Fibroblast of skin of right biceps (primary cell): ENCODE data around the gene COMMD8.
"Not testable (repeated sequence)": the region's sequence is repeated elsewhere in the genome, so short reads cannot be mapped to it uniquely, and the experiment has no call there.

Experiments used
- DNase-seq: peaks from one replicate; pipeline ENCODE4 v3.0.0-alpha.2; 2013

Gene COMMD8

DNA sequence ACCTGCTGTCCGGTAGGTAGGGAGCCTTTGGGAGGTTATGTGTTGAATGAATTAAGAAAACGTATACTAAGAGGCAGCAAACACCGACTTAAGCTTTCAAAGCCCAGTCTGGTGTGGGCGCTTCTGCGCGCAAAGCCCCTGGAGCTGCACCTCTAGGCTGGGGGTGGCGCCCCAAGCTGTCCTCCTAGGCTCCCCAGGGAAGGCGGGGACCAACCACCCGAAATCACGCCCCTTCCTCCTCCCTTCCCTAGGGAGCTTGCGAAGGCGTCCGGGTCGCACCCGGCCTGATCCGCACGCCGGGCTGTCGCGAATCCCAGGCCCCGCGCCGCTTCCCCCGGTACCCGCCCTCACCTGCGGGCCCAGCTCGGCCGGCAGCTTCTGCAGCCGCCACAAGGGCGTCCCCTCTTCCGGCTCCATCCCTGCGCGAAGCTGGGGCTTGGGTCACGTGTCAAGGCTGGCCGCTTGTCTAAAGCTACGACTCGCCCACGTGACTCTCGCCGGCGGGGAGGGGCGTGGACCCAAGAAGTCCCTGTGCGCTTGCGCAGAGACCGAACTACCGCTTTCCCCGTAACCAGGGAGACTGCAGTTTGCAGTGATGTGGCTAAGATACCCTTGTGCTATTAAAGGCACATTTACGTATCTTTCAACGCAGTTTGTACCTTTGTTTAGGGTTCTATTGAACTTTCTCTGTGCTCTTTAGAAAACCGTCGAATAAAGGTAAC is at the start of gene COMMD8:
Gene COMMD8, minus strand, starts transcription at position 468 of the 722 bp plus-strand sequence. Its CDS starts 51 bp downstream, at position 417.
- DNase-seq, result peak; percentile 95

DNA sequence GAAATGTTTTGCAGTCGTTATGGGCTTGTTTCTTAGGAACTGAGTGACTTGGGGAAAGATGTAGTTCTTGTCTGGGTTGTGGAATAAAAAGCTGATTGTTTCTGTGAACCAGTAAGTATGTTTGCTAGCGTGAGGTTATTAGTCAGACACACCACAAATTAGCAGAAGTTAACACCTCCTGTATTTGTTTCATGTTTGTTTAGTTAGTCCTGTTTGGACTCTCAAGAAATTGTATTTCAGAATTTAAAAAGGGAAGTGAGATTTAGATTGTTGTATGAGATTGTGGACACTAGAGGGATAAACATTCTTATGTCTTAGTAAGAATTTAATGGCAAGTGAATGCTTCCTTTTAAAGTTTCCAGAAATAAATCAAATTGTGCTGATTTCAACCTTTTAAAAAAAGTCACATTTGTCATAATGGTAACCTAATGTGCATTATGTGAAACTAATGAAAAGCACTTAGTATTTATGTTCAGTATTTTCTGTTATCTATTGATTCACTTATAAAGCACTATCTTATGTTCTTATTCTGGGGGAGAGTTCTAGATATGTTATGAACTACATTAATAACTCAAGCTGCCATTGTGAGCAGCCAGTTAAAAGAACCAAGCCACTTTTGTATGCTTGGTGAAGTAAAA is 47.1 kb upstream of the COMMD8 start:
- no peak for DNase-seq

DNA sequence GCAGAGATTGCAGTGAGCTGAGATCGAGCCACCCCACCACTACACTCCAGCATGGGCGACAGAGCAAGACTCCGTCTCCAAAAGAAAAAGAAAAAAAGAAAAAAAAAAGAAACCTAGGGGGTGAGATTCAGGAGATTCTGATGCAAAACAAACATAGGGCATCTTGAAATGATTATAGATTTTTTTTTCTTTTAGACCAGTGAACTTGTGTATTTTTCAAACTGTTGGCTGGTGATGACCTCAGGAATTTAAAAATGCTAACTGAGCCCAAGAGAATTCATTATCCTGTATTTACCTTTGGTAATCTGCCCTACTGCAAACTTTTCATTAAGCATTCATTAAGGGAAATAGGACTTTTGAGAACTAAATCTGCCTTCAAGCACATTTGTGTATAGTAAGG is 42.2 kb upstream of the COMMD8 start:
- DNase-seq, result peak; percentile 50

DNA sequence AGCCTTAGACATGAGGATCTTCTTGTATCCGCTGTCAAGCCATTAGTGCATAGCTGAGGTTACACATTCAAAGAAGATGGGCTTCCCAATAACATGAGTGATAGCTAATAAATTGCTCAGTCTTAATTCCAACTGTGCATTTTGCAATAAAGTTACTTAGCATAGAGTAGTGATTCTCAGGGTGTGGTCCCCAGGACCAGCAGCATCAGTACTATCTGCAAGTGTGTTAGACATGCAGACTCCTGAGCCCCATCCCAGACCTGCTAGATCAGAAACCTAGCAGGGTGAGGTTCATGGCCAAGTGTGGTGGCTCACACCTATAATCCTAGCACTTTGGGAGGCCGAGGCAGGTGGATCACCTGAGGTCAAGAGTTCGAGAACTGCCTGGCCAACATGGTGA is 41.6 kb upstream of the COMMD8 start:
- no peak for DNase-seq

DNA sequence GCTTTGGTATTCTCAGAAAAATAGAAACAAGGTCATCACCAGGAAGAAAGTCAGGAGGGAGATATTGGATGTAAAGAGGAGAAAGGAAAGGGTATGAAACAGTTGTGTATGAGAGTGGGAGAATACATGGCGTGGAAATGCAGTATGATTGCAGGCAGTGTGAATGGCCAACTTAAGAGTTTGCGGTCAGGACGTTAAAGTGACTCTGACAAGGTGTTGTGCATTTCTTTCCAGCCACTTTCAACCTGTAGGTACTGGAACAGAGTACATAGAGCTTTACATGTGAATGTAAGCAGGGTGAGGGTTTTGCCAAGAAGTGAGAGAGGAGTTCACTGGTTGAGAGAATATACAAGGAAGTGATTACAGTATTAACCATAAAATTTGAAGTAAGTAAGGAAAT is 37.3 kb upstream of the COMMD8 start:
- no peak for DNase-seq

DNA sequence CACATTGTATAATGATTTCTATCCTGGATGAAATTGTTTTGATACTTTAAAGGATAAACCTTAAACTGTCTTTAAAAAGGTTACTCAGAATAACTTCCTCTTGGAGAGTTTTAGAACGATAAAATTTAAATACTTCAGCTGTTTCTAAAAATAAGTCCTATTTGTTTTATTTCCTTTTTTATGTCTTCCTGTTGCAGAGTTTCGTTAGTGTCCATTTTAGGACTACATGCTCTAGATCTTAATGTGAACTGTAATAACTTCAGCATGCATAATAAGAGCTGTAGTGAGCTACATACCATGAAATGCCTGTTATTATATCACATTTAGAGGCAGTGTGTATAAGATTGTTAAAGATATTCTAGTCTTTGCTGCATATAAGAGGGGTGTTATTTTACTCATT is 36.2 kb upstream of the COMMD8 start:
- no peak for DNase-seq

DNA sequence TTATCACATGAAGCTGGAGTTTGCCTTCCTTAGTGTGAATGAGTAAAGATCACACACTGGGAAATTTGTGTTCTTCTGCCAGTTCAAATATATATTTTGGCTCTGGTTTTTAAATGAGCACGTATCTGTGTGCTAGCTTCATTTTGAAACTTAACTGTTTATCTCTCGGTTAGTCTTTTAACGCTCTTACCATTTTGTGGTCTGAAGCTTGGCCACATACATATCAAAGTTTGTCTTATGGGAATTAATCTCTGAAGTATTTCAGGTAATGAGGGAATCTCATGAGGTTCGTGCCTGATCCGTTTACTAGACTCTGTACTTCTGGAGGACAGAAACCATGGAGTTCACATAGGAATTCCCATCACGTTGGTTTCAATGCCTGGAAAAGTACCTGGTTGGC is 35.4 kb upstream of the COMMD8 start:
- DNase-seq, result no peak

DNA sequence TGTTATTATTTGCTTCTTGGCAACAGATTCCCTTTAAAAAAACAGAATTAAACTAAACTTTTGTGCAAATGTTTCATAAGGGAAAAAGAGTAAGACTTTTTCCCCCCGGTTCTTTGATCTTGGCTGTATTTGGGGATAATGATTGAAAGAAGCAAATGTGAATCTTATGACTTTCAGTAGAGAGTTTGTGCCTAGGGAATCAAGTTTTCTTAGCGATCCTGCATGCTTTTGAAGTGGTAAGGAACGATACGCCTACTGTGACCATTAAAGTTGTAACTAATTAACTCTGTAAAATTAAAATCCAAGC is 30.6 kb upstream of the COMMD8 start:
- no peak for DNase-seq

DNA sequence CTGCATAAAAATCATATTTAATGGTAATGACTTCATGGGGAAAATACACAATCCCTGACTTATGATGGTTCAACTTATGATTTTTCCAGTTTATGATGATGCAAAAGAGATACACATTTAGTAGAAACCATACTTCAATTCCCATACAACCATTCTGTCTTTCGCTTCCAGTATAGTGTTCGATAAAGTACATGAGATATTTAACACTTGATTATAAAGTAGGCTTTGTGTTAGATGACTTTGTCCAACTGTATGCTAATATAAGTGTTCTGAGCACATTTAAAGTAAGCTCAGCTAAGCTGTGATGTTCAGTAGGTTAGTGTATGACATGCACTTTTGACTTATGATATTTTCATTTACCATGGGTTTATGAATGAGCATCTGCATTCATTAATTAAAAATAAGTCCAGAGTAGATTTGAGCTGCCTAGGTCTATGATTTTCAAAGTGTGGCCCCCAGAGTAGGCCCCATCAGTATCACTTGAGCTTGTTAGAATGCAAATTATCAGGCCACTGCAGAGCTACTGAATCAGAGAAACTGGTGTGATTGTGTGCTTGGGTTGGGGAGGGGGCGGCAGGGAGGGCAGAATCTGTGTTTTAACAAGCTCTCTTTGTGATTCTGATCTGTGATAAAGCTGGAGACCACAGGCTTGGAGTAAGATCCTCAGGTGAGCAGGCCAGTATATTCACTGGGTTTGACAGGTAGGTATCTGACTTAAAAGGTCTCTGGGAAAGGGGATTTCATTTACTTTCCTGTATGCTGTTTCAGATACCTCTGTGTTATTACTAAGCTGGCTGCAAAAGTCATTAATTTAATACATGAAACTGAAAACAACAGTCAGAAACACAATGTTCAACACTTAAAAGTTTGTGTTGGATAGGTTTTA is 30.0 kb upstream of the COMMD8 start:
- no peak for DNase-seq

DNA sequence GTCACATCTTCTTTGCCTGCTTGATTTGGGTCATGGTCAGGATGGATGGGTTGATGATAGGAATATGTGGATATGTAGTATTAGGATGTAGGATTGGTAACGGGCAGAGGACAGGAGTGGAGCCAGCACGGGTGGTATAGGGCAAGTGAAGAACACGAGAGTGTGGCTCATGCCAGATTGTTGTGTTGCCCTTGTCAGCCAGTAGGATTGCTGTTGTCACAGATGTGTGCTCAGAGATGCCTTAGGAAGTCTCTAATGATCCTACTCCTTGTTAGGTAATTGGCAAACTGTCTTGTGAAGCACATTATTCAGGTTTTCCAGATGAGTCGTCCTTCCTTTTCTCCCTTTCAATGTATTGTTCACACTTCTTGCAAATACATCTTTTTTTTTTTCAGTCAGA is 27.0 kb upstream of the COMMD8 start:
- peak; percentile 54 for DNase-seq

DNA sequence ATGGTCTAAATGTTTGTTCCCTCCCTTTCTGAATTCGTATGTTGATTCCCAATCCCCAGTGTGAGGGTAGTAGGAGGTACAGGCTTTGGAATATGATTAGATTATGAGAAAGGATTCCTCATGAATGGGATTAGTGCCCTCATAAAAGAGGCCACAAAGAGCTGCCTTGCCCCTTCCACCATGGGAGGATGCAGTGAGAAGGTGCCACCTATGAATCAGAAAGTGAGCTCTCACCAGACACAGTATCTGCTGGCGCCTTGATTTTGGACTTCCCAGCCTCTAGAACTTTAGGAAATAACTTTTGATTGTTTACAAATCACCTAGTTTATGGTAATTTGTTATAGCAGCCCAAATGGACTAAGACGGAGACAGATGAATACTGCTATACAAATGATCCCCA is 25.2 kb upstream of the COMMD8 start:
- no peak for DNase-seq

DNA sequence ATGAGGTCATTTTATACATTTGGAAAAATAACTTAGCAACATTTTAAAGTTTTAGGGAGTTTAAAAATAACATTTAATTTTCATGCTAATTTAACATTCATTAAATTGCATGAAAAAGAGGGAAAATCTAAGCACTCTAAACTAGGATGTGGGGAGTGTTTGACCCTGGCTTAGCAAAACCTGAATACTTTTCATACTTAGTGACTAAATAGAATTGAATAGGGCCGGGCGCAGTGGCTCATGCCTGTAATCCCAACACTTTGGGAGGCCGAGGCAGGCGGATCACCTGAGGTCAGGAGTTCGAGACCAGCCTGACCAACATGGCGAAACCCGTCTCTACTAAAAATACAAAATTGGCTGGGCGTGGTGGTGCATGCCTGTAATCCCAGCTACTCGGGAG is 23.2 kb upstream of the COMMD8 start:
- not testable (repeated sequence) for DNase-seq

DNA sequence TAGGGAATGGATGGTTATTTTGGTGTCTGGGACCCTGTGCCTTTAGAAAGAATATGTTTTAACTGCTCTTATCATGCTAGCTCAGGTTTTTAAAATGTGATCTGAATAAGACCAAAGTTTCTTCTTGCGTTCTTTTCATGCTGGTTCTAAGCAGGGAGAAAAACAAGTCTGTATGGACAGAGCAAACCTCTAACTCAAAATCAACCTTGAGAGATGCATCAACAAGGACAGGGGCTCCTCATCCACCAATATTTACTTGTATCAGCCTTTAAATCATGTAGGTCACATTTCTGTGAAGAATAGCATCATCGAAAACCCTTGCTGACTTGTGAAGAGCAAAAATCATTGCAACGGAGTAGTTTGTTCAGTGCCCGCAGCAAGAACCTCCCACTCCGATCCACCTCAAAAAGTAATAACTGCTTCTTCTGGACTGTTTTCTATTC is 22.8 kb upstream of the COMMD8 start:
- no peak for DNase-seq

DNA sequence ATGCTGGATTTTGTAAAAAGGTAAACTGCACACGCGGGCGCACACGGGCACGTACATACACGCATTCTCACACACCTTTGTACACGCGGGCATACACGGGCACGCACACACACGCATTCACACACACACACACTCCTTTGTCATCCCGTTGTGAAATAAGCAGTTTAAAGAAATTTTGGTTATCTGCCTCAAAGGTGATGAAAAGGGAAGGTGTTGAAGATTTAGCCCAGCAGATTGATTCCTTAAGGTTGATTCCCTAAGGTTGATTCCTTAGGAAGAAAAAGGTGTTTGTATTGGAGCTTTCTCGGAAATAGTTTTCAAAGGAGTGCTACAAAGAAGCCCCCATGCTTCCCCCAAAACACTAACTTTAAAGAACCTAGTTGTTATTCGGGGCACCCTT is 22.3 kb upstream of the COMMD8 start:
- no peak for DNase-seq

DNA sequence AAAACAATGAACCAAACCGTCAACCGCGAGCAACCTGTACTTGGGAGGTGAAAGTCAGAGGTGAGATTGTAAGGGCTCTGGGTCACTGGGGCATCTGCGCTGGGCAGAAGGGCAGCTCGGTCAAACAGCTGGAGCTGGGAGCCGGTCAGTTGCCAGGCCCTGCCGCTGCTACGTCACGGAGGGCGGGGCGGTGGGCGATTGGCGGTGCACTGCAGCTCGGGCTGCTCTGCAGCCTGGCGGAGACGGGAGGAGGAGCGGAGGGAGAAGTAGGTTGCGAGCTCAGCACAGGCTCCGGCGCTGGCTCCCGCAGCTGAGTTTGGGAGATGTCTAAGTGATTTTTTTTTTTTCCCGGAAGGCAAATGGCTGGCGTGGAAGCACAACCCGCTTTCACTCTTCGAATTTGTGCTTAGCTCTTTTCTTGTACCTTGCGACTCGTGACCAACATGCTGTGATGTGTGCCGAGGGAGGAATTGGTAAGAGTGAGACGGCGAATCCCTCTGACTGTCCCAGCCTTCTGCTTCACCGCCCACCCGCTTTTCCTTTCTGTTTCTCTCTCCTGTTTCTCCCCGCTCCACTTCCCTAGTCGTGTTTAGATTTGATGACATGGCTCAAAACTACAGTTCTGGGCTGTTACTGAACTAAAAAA is 21.7 kb upstream of the COMMD8 start, which contains the start of gene ATP10D:
Gene ATP10D, plus strand, starts transcription at position 229 of the 646 bp plus-strand sequence. CDS start 27,266 bp downstream, outside the sequence.
- DNase-seq, result peak; percentile 93

DNA sequence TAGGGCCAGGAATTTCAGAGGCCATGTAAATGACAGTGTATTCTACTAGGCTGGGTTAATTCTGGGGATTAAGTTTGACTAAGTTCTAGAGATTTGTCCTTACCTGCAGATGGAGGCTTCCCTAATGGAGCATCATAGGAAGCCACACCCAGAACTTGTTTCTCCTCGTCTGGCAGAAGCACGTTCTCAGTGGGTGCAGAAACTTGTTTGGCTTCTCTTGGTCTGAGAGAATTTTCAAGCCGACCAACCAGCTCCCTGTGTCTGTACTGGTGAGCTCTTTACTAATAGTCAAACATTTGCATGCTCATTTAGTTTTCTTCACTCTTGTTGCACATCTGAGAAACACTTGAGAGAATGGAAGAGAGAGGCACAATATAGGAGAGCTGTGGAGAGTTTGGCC is 20.7 kb upstream of the COMMD8 start:
- DNase-seq, result no peak

DNA sequence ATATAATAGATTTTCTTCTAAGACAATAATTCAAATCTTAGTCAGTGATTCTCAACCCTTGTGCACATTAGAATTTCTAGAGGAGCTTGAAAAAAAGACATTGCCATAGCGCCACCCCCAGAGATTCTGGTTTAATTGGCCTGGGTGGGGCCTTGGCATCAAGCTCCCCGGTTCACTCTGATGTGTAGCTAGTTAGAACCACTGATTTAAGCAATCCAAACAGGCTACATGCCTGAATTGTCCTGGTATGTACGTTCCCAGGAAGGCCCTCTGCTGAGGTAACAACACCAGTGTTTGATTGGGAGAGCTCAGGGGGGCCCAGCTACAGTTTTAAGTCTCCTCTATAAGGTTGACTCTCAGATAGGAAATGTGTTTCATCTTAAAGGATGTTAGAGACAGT is 20.2 kb upstream of the COMMD8 start:
- DNase-seq, result no peak

DNA sequence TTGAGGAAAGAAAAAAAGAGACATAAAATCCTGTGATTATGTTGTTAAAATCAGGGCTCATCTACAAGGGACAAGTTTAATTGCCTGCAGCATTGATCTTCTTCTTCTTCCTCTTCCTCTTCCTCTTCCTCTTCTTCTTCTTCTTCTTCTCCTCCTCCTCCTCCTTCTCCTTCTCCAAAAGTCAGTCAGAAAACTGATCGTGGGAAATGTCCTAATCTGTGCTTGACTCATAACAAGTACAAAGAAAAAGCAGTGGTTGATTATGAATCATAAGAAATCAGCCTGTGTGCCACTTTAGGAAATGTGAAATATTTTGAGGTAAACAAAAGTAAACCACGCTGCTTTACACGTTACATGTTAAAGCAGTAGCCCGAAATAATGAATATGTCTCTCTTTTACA is 18.8 kb upstream of the COMMD8 start:
- DNase-seq, result peak; percentile 49

DNA sequence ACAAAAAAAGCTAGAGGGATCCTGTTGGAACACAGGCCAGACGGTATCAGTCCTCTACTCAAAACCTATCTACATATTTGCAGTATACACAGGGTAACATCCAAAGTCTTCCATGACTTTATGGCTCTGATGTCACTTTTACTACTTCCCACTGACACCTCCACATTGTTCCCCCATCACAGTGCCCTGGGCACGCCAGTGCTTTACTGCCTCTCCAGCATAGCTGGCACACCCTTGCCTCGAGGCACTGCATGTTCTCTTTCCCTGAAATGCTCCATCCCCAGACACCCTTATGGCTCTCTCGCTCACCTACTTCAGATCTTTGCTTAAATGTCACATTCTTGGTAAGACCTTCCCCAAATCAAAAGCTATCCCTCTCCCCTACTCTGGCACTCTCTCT is 15.3 kb upstream of the COMMD8 start:
- DNase-seq, result no peak

DNA sequence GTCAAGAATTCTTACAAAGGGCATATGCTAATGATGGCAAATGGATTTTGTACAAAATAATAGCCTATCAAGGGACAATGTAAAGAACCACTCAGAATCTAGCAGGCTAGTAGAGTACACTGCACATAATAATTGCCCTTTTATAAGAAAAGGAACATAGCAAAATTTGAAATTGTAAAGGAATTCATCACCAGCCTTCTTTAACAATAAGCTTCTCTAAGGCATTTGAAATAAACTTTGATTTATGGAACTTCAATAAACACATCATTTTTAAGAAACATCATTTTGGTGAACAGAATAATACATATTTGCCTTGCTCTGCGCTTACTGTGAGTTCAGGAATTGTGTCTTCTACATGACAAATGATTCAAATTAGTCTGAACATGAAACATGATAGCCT is 11.9 kb upstream of the COMMD8 start:
- no peak for DNase-seq

DNA sequence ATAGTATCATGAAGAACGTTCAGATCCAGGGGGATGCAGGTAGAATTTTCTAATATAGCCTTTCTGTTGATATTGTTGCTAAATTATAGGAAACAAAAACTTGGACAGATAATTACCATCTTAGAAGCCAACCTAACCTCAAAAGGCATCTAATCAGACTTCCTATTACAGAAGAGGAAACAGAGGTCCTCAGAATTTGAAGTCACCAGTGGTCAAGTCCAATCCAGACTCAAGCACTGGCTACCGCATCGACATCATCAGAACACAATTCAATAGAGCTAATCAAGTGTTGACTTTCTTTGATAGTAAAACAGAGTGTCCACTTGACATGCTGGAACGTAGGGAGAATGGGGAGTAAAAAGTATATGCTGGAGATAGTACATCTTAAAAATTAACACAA is 11.3 kb upstream of the COMMD8 start:
- DNase-seq, result no peak

DNA sequence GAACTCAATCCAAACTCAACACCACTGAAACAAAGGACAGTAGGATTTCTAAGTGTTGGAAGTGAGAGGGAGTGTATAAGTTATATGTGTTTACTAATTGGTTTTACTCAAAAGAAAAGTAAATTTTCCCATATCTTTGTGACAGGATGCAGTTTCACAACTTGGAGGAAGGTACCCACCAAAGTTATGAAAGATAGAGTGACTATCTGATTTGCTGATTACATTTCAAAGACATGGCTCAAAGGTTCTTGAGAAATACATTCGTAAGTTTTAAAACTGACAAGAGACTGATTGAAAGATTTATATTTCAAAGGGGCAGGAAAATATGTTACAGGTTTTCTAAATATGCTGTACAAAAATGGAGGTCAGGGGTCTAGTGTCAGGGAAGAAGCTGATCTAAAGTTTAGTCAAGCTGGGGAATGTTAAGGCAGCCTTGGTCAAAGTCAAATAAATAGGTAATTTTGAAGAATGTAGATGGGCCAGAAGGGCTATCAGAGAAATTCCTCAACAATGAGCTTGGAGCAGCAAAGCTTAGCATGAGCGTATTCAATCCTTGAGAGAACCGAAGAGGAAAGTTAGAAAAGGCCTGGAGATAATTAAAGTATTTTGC is 9.7 kb upstream of the COMMD8 start:
- DNase-seq, result no peak

DNA sequence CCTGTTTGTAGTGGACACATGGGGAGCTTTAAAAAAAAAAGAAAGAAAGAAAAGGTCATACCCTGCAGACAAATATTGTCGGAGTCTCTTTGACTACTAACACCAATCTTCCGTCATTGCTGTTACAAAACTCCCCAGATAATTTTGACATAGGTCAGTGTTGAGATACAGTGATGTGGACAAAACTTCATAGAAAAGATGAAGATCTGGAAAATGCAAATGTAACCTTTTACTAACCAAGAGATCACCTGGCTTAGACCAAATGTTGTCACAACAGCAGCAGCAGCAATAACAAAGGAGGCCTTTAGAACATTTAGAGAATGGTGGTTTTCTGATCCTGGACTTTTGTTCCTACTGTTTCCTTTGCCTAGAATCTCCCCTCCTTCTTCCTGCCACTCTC is 8.1 kb upstream of the COMMD8 start:
- no peak for DNase-seq
